SH-SY5Y (cell line): ENCODE data around the gene HPS3.

ENCODE experiments used
- GATA2 ChIP-seq: IDR thresholded peaks from 2 replicates; pipeline ENCODE4 v1.6.1; 2011; ENCODE audit warnings: mild to moderate bottlenecking, low read depth, low read length
- GATA3 ChIP-seq: IDR thresholded peaks from 2 replicates; pipeline ENCODE4 v1.6.1; 2011; ENCODE audit warnings: low read depth, mild to moderate bottlenecking, low read length, moderate library complexity

- TF ChIP-seq GATA3 (no peak), GATA2 (no peak; the same call in 1 of the 2 replicates)
These were observed 43.6 kb upstream of the HPS3 start for GRCh38 chr3:149085828-149086231.
